Stimulated activated naive CD8-positive, alpha-beta T cell treated with anti-CD3 and anti-CD28 coated beads, Interleukin-15, Interleukin-2, amounts not matched to agents 100 ng/mL and 50 ng/mL, for 24 hours (primary cell): ENCODE results near the gene SORCS2.
"Not testable (repeated sequence)": the region's sequence is repeated elsewhere in the genome, so short reads cannot be mapped to it uniquely, and the experiment has no call there.

ENCODE experiments used
- H3K27ac Mint-ChIP-seq: one replicate; pipeline ENCODE4 v1.8.0; 2021; ENCODE audit warnings: mild to moderate bottlenecking, mixed read lengths
- H3K27me3 Mint-ChIP-seq: one replicate; pipeline ENCODE4 v1.8.0; 2021; ENCODE audit warnings: mixed read lengths
- H3K36me3 Mint-ChIP-seq: one replicate; pipeline ENCODE4 v1.8.0; 2021; ENCODE audit warnings: low read depth, mixed read lengths
- H3K4me1 Mint-ChIP-seq: one replicate; pipeline ENCODE4 v1.8.0; 2021; ENCODE audit warnings: low read depth, mixed read lengths
- H3K4me3 Mint-ChIP-seq: one replicate; pipeline ENCODE4 v1.8.0; 2021; ENCODE audit warnings: mild to moderate bottlenecking, mixed read lengths
- H3K9me3 Mint-ChIP-seq: one replicate; pipeline ENCODE4 v1.8.0; 2021; ENCODE audit warnings: mixed read lengths

The SORCS2 gene

GRCh38 chr4:7156328-7156727 is 36.0 kb upstream of the SORCS2 start:
- Mint-ChIP-seq H3K4me1 (no peaks in the 10 kb centered on the region), H3K27ac (no peak overlapping the region), H3K4me3 (no peak overlapping the region), H3K36me3 (no peaks in the 10 kb centered on the region), H3K9me3 (no peaks in the 10 kb centered on the region), H3K27me3 (peaks cover 25% of the 10 kb centered on the region)

GRCh38 chr4:7156761-7157488 is 35.4 kb upstream of the SORCS2 start:
- no peak overlapping the region for H3K27ac Mint-ChIP-seq
- H3K9me3 Mint-ChIP-seq, result no peaks in the 10 kb centered on the region
- peaks cover 25% of the 10 kb centered on the region for H3K27me3 Mint-ChIP-seq
- H3K4me3 Mint-ChIP-seq, result no peak overlapping the region
- H3K36me3 Mint-ChIP-seq, result no peaks in the 10 kb centered on the region
- no peaks in the 10 kb centered on the region for H3K4me1 Mint-ChIP-seq

GRCh38 chr4:7157666-7158065 is 34.7 kb upstream of the SORCS2 start:
- Mint-ChIP-seq H3K4me3 (no peak overlapping the region), H3K4me1 (no peaks in the 10 kb centered on the region), H3K27me3 (peaks cover 25% of the 10 kb centered on the region), H3K9me3 (no peaks in the 10 kb centered on the region), H3K36me3 (no peaks in the 10 kb centered on the region), H3K27ac (no peak overlapping the region)

- no peak overlapping the region for H3K27ac Mint-ChIP-seq
- no peaks in the 10 kb centered on the region for H3K9me3 Mint-ChIP-seq
- H3K36me3 Mint-ChIP-seq, result no peaks in the 10 kb centered on the region
- H3K4me3 Mint-ChIP-seq, result no peak overlapping the region
- no peaks in the 10 kb centered on the region for H3K4me1 Mint-ChIP-seq
- peaks cover 21% of the 10 kb centered on the region for H3K27me3 Mint-ChIP-seq
Measured at GRCh38 chr4:7158081-7158750, 34.1 kb upstream of the SORCS2 start.

GRCh38 chr4:7158991-7159390 is 33.3 kb upstream of the SORCS2 start:
- Mint-ChIP-seq H3K4me1 (no peaks in the 10 kb centered on the region), H3K9me3 (no peaks in the 10 kb centered on the region), H3K4me3 (no peak overlapping the region), H3K36me3 (no peaks in the 10 kb centered on the region), H3K27ac (no peak overlapping the region), H3K27me3 (peaks cover 21% of the 10 kb centered on the region)

GRCh38 chr4:7159923-7160322 is 32.4 kb upstream of the SORCS2 start:
- H3K4me1 Mint-ChIP-seq, result no peaks in the 10 kb centered on the region
- no peak overlapping the region for H3K27ac Mint-ChIP-seq
- no peaks in the 10 kb centered on the region for H3K36me3 Mint-ChIP-seq
- H3K4me3 Mint-ChIP-seq, result no peak overlapping the region
- no peaks in the 10 kb centered on the region for H3K9me3 Mint-ChIP-seq
- H3K27me3 Mint-ChIP-seq, result peaks cover 20% of the 10 kb centered on the region

- Mint-ChIP-seq H3K36me3 (no peaks in the 10 kb centered on the region), H3K4me1 (no peaks in the 10 kb centered on the region), H3K27me3 (peaks cover 15% of the 10 kb centered on the region), H3K27ac (no peak overlapping the region), H3K9me3 (no peaks in the 10 kb centered on the region), H3K4me3 (no peak overlapping the region)
Measured at GRCh38 chr4:7160439-7160838, 31.9 kb upstream of the SORCS2 start.

GRCh38 chr4:7160951-7161440 is 31.3 kb upstream of the SORCS2 start:
- no peaks in the 10 kb centered on the region for H3K4me1 Mint-ChIP-seq
- peaks cover 14% of the 10 kb centered on the region for H3K27me3 Mint-ChIP-seq
- H3K4me3 Mint-ChIP-seq, result no peak overlapping the region
- no peaks in the 10 kb centered on the region for H3K36me3 Mint-ChIP-seq
- H3K27ac Mint-ChIP-seq, result no peak overlapping the region
- H3K9me3 Mint-ChIP-seq, result no peaks in the 10 kb centered on the region

- no peaks in the 10 kb centered on the region for H3K36me3 Mint-ChIP-seq
- no peaks in the 10 kb centered on the region for H3K4me1 Mint-ChIP-seq
- no peak overlapping the region for H3K27ac Mint-ChIP-seq
- peaks cover 8% of the 10 kb centered on the region for H3K27me3 Mint-ChIP-seq
- H3K9me3 Mint-ChIP-seq, result no peaks in the 10 kb centered on the region
- H3K4me3 Mint-ChIP-seq, result no peak overlapping the region
Measured at GRCh38 chr4:7161721-7162214, 30.6 kb upstream of the SORCS2 start.

- H3K36me3 Mint-ChIP-seq, H3K9me3 Mint-ChIP-seq, H3K27me3 Mint-ChIP-seq, H3K27ac Mint-ChIP-seq, H3K4me1 Mint-ChIP-seq, H3K4me3 Mint-ChIP-seq: not testable (repeated sequence)
Measured at GRCh38 chr4:7165056-7165873, 27.1 kb upstream of the SORCS2 start.

GRCh38 chr4:7165874-7166201 is 26.5 kb upstream of the SORCS2 start:
- Mint-ChIP-seq H3K27ac (no peak overlapping the region), H3K4me1 (peaks cover 8% of the 10 kb centered on the region), H3K36me3 (no peaks in the 10 kb centered on the region), H3K27me3 (no peaks in the 10 kb centered on the region), H3K9me3 (no peaks in the 10 kb centered on the region), H3K4me3 (no peak overlapping the region)

- Mint-ChIP-seq H3K36me3 (no peaks in the 10 kb centered on the region), H3K27ac (no peak overlapping the region), H3K4me3 (no peak overlapping the region), H3K4me1 (peaks cover 8% of the 10 kb centered on the region), H3K9me3 (no peaks in the 10 kb centered on the region), H3K27me3 (no peaks in the 10 kb centered on the region)
Measured at GRCh38 chr4:7166237-7166636, 26.1 kb upstream of the SORCS2 start.

GRCh38 chr4:7166981-7167700 is 25.2 kb upstream of the SORCS2 start:
- peaks cover 8% of the 10 kb centered on the region for H3K4me1 Mint-ChIP-seq
- H3K27ac Mint-ChIP-seq, result no peak overlapping the region
- H3K27me3 Mint-ChIP-seq, result no peaks in the 10 kb centered on the region
- H3K36me3 Mint-ChIP-seq, result no peaks in the 10 kb centered on the region
- H3K4me3 Mint-ChIP-seq, result no peak overlapping the region
- H3K9me3 Mint-ChIP-seq, result no peaks in the 10 kb centered on the region

GRCh38 chr4:7167706-7168105 is 24.6 kb upstream of the SORCS2 start:
- no peak overlapping the region for H3K27ac Mint-ChIP-seq
- no peaks in the 10 kb centered on the region for H3K36me3 Mint-ChIP-seq
- peaks cover 8% of the 10 kb centered on the region for H3K4me1 Mint-ChIP-seq
- H3K9me3 Mint-ChIP-seq, result no peaks in the 10 kb centered on the region
- H3K27me3 Mint-ChIP-seq, result no peaks in the 10 kb centered on the region
- no peak overlapping the region for H3K4me3 Mint-ChIP-seq
